ENCODE data around the gene RASGEF1B.

GRCh38 chr4:81424336-81424735 is 47.4 kb downstream of the RASGEF1B start:
- TF ChIP-seq POLR2AphosphoS5 (IDR thresholded peaks at IDR 0.05; ENCODE audit: low read depth, low read length) (no peak), POLR2A (IDR thresholded peaks at IDR 0.05; ENCODE audit: low read depth, low read length) (no peak), TAF1 (IDR thresholded peaks at IDR 0.05; ENCODE audit: low read depth, low read length) (no peak), SPI1 (IDR thresholded peaks at IDR 0.05; ENCODE audit: low read depth, low read length) (no peak), POU2F2 (IDR thresholded peaks at IDR 0.05; ENCODE audit: low read depth, low read length) (no peak)
